GM18498 (cell line): ENCODE measurements around the gene ACKR3.

Experiments used
- ATAC-seq: cut with Tn5 transposase; IDR thresholded peaks from one replicate; pipeline ENCODE4 v1.9.1; 2021; ENCODE audit warnings: mild to moderate bottlenecking, moderate library complexity; ENCODE audit not compliant: unreplicated experiment

ACKR3 gene

DNA sequence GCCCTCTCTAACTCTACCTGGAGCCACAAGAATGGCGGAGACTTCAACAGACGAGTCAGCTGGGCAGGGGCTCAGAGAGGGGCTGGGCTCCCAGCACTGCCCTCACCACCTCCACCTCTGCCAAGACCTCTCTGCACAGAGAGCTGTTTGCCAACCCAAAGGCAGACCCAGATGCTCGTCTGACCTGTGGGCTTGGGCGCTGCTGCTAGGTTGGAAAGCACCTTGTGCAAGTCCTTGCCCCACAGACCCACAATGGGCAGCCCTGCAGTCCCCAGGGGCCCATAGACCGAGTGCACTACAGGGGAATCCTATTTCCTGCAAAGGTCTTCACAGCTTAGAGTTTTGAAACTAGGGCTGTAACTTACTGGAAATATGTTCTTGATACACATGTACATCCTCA, 13.3 kb downstream of the ACKR3 start:
- no peak for ATAC-seq

DNA sequence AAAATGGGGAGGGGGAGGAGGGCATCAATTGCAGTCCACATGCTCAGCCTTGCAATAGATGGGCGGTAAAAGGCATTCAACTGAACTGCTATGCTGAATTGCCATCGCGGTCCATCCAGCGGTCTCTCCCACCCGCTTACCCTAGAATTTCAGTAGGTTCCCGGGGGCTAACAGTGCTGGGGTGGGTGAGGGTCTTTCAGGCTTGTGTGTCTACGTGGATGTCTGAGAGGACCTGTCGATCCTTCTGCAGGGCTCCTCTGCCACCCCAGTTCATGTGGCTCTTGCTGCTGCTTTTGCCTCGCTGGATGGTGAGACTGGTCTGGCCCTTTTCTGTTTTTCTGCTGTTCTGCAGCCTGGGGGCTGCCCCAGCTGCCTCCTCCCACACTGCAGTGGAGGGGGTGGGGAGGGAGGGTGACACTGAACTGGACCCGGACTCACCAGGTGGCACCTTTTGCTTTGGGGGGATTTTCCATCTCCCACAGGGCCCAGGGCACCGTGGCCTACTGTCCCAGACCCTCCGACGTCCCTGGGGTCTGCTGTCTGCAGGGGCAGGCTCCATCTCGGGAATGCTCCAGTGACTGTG, 14.1 kb downstream of the ACKR3 start:
- no peak for ATAC-seq

DNA sequence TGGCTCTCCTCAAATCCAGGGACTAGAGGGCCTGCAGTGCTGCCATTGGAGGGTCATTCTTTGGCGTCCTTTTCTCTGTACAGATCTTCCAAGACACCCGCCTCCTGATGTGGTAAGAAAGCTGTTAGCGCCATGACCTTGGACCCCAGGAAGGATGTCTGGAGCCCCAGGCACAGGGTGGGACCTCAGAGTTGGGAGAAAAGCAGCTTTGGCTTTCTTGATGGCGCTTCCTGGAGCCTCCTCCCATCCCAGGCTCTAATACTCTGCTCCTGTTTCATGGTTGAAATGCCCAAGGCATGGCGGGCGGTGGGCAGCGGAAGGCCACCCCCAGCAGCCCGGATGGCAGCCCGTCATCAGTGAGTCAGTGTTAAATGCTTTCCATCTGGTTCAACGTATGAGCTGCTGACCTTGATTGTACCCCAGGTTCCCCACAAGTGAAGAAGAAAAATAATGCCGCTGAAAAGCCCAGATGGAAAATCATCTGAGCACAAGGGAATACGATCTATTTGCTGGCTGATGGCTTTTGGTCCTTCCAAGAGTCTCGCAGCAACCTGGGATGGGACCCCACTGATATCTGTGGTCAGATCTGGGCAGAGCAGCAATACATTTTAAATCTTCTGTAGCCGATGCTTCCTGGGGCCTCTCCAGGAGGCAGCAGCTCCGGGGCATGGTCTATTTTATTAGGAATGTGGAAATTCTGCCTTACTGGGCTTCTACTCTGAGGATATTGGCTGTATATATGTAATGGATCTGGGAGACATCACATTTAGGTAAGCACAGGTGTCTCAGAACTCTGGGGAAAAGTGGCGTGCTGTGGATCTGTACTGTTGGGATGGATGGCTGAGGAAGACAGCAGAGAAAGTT, 15.1 kb downstream of the ACKR3 start:
- ATAC-seq, result no peak

DNA sequence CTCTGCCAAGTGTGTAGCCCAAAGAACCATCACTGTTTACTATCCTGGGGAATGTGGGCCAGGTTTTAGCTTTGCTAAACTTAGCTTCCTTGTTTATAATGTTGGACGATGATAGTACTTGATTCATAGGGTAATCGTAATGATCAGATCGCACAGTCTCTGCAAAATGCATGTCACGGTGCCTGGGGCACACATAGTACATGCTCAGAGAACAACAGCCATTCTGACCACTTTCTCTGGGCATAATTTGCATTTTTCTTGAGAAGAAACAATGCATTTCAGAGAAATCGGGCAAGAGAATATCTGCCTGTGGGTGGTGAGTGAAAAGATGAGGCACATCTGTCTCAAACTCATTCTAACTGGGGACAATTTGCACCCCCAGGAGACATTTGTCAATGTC, 16.3 kb downstream of the ACKR3 start:
- no peak for ATAC-seq

DNA sequence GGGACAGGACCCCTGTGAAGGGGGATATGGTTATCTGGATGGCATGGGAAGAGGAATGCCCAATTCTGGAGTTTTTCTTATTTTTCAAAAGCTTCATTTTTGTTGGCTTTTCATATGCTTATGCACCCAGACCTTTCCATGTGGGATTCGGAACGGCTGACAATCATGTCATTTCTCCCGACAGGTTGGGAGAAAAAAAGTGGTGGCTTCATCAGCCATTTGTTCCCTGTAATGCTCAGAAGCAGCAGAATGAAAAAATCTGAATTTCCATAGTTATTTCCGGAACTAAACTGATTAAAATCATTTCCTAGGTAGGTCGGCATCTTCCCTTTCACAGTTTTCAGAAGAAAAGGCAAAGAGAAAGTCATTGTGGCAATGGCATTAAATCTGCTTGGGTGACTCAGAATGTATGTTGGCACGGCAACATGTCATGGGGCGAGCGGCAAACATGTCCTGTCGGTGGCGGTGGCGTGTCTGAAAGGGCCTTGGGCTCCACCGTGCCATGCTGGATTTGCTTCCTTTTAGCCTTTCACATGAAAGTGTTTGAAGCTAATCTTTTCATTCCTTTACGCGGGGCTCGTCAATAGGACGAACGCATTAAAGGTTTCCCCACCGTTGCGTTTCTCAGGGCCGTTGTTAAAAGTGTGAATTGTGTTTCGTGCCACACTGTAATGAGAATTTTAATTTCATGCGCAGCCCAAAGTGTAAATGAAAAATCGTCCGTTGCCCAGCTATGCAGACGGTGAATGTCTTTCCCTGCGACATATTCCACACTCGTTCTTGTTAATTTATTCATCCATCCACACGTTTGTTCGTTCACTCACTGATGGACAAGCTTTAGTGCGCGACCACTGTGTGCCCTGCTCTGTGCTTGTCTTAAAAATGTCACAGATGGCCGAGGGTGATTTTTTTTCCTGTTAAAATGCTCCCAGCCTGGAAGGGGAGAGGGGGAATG, 18.5 kb downstream of the ACKR3 start:
- ATAC-seq, result no peak

DNA sequence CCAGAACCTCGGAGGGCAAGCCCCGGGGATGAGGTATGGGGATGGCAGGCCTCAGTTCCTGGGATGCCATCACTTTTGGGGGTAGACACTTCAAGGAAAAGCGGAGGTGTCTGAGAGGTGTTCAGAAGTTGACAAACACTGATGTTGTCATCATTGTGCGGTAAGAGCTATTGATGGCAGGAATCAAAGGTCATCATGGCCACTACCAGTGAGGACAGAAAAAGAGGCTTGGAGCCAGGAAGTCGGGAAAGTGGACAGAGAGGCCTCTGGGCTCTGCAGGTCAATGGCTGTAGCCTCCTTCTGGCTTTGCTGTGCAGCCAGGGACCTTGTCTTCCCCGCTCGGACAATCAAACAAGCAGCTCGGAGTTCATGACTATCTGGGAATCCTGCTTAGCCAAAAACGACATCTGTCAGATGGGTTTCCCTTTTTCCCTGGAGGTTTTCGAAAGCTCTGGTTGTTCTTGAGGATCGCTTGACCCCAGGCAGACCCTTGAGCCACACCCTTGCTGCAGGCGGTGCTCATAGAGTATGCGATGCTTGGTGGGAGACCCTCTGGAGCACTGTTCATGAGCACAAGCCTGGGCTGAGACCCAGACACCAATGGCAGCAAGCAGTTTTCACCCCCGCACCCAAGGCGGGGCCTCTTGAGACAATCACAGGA, 19.4 kb downstream of the ACKR3 start:
- ATAC-seq, result no peak

DNA sequence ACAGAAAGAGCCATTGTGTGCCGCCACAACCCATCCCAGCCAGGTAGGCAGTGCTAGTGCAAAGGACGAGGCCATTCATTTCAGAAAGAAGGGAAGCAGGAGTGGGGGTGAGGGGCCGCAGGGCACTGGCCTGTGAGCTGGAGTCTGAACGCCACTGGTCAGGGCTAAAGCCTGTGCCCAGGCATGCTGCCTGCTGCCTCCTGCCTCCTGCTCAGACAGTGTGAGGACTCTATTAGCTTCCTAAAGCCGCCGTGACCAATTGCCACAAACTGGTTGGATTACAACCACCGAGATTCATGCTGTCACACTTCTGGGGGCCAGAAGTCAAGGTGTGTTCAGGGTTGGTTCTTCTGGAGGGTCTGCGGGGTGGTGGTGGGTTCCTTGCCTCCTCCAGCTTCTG, 21.2 kb downstream of the ACKR3 start:
- no peak for ATAC-seq

DNA sequence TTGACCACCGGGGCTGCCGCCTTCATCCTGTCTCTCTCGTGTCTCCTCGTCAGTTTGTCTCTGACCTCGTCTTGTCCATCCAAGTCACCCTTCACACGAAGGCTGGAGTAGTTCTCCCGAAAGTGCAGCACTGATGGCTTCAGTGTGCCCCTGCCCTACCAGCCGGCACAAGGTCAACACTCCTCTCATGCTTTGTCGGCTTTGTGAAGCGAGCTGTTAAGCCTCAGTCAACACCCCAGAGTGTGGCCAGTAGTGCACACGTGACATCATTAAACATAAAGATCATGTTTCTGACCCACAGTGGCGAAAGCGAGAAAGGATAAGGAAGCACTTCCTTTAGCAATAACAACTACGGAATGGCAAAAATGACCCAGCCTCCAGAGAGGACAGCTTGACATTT, 23.2 kb downstream of the ACKR3 start:
- ATAC-seq, result no peak

DNA sequence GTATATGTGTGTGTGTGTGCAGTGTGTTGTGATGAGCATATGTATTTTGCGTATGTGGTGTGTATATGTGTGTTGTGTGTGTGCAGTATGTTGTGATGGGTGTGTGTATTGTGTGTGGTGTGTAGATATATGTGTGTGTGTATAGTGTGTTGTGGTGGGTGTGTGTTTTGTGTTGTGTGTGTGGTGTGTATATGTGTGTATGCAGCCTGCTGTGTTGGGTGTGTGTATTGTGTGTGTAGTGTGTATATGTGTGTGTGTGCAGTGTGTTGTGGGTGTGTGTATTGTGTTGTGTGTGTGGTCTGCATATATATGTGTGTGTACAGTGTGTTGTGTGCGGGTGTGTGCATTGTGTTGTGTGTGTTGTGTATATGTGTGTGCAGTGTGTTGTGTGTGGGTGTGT, 23.9 kb downstream of the ACKR3 start:
- no peak for ATAC-seq

DNA sequence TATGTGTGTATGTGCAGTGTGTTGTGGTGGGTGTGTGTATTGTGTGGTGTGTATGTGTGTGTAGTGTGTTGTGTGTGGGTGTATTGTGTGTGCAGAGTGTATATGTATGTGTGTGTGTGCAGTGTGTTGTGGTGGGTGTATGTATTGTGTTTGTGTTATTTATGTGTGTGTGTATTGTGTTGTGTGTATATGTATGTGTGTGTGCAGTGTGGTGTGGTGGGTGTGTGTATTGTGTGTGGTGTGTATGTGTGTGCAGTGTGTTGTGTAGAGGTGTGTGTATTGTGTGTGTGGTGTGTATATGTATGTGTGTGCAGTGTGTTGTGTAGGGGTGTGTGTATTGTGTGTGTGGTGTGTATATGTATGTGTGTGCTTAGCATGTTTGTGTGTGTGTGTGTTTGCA, 24.3 kb downstream of the ACKR3 start:
- ATAC-seq, result no peak

DNA sequence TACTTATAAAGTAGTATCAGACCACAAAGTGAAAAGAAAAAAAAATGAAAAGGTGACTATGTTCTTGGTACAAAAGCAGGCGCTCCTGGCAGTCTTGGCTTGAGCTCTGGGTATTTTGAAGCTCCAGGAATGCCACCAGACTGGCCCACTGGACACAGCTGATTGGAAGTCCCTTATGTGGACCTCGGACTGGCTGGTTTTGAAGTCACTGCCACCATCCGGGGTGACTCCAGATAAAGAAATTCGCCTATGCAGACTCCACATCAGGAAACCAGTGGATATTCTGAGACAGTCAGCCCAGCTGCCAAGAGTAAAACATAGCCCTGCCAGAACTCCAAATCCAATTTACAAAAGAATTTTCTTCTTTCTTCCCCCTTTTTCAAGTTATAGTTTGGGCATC, 28.0 kb downstream of the ACKR3 start:
- no peak for ATAC-seq

DNA sequence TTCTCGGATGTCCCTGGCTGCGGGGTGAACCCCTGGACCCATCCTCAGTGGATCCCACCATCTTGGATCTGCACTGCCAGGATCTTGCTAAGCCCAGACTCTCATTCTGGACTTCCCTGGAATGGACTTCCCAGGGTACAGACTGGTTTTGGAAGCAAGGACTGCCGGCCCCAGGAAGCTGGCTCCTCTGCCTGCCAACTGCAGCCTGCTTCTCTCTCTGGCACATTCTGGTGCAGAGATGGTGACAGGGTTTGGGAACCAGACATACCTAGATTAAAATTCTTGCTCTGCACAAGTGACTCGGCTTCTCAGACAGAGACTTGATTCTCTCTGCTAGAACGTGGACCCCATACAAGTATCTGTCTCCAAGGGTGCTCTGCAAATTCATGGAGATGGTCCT, 29.4 kb downstream of the ACKR3 start:
- ATAC-seq, result no peak

DNA sequence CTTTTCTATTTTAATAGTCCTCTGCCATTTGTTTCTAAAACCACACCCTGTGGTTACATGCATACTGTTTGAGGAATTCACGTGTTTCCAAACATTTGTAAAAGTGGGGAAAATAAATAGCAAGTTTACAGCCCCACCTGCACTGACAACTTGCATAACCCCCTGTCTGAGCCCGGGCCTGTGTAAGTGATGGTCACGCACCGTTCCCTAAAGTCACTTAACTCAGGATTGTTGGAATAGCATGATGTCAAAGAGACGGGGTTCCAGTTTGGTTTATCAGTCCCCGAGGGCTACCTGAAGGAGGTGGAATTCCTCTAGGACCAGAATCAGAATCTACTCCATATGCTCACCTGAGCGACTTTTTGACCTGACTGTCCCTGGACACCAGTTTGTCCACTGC, 30.5 kb downstream of the ACKR3 start:
- no peak for ATAC-seq

DNA sequence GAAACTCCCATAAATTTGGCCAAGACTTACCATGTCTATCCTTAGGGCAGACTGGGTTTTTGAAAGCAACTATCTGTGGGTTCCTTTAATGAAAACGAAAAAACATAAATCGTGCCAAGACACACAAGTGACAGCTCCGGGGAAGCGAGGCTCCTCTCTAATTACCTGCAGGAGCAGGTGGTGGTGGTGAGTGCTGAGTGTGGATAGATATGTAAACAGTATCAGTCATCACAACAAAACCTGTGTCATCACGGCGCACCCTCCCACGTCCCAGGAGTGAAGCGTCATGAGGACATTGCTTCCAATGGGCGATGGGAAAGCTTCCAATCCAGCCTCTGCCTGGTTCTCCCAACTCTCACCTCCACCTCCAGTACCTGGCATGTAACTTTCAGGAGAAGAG, 31.3 kb downstream of the ACKR3 start:
- no peak for ATAC-seq

DNA sequence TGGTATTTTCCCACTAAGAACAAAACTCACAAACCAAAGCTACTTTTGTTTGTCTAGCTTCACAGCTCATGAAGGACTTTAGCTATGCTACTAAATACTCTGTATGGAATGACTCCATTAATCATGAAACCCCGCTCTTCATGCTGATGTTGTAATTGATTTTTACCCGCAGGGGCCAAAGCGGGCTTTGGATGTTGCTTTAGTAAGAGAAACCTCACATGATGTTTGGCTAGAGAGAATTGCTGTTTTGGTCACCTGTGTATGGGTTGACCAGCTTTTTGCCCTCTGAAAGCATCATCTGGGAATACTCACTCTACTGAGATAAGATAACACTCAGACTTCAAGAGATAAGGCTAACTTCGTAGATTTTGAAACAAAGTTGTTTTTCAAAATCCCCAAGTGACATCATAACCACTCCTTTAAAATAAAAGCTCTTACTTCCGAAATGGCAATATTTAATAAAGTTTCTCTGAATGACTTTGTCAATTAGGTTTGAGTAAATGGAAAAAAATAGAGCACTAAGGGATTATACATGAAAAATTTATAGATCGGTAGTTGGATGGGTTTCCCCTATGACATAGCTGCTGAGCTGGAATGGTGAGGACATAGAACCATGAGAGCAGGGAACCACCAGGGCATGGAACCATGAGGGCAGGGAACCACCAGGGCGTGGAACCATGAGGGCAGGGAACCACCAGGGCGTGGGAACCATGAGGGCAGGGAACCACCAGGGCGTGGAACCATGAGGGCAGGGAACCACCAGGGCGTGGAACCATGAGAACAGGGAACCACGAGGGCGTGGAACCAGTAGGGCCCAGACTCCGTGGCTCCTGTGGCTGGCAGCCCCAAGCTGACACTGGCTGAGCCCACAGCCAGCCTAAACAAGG, 31.9 kb downstream of the ACKR3 start:
- ATAC-seq, result no peak

DNA sequence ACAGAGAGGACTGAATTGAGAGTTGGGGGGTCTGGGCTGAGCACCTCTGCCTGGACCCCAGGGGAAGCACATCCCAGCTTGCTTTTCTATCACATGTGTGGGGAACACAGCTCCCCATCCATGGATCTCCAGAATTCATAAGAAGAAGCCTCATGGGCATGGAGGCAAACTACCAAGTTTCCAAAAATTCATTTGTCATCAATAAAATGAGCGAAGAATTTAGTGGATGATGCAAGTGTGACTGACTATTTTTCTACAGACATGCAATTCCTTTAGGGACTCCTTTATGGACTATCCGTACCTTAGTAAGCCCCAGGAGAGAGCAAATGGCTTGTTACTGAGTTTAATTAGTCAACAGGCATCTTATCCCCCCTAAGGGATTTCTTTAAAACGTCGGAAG, 33.1 kb downstream of the ACKR3 start:
- ATAC-seq, result no peak

DNA sequence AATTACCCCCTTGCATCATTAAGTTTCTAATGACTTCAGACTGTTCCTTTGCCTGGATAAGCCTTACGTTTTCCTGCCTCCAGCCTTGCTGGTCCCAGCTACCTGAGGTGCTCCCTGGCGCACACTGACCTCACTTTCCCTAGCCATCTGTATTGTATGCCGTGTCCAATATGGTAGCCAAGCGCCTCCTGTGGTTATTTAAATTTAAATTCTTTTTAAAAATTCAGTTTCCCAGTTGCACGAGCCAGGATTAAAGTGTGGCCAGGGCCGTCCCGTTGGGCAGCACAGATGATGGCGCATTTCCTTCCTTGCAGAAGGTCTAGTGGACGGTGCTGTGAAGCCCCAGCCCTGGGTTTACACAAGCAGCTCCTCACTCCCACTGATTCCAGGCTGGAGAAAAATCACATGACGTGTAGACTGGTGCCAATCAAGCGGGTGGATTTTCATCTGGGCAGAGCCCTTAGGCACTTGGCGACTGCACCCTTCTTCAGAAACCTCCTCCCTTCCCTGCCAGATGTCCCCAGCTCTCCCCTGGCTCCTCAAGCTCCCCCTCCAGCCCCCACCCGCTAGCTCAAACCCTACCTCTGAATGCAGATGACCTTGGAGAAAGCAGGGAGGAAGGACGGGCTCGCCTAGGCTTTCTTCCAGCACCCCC, 33.9 kb downstream of the ACKR3 start:
- no peak for ATAC-seq

DNA sequence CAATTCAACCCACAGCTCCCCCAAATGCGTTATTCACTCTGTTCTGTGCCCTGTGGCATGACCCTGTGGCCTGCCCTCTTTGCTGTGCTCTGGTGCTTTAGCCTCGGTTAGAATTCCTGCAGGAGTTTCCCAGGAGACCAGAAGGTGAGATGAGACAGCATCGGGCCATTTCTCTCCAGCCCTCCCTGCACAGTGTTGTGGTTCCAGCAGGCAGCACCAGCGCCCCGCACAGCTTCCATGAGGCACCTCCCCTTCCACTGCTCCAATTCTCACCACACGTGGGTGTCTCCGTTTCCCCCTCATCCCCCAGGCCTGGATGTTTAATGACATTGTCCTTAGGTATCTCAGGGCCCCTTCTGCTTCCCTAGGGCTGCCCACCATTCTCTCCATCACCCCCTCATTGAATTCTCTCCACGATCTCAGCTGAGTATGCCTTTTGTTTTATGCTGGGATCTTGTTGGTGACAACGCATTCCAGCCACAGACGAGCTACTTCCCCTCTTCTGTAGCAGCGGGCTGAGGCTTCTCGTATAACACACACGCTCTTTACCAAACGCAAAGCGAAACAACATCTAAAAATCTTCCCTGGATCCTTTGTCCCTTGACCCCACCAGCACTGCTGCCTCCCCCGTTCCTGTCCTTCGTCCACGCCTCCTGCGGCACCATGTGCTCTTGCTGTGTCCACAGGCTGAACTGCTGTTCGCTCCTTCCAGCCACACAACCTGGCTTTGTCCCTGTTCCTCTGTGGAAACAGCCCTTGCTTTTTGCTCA, 35.1 kb downstream of the ACKR3 start:
- ATAC-seq, result no peak

DNA sequence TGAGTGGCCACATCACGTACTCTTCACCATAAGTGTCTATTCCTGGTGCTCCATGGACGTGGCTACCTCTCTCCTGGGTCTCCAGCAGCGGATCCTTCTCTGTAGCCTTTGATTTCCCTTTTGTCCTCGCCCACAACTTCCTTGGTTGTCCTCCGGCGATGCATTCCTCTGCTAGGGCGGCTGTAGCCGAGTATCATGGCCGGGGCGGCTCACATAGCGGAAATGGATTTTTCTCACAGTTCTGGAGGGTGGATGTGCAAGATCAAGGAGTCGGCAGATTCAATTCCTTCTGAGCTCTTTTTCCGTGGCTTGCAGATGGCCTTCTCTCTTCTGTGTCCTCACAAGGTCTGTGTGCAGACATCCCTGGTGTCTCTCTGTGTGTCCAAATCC, 35.7 kb downstream of the ACKR3 start:
- ATAC-seq, result no peak
